SU-DHL-6 (cell line): ENCODE results near the gene SPTBN1.

Experiments used
- H2AFZ ChIP-seq: fragments of 200-600 bp; sonication (generic); 2 replicates; pipeline ENCODE4 v1.6.1; 2014; ENCODE audit warnings: low read depth, mild to moderate bottlenecking, moderate library complexity, mixed read lengths, antibody characterized with exemption, low read length; ENCODE audit not compliant: severe bottlenecking
- H3F3A ChIP-seq: fragments of 200-600 bp; shearing (Covaris generic); 2 replicates; pipeline ENCODE4 v1.6.0; 2016; ENCODE audit warnings: antibody characterized with exemption, mild to moderate bottlenecking; ENCODE audit not compliant: insufficient read depth
- H3K27ac ChIP-seq: fragments of 200-600 bp; sonication (generic); 2 replicates; pipeline ENCODE4 v1.5.1; 2016; ENCODE audit warnings: low read depth, mild to moderate bottlenecking, low read length, moderate library complexity, mixed read lengths
- H3K27me3 ChIP-seq: fragments of 200-600 bp; sonication (generic), shearing (Covaris generic); 2 replicates; pipeline ENCODE4 v1.6.0; 2014; ENCODE audit warnings: mild to moderate bottlenecking, low read length
- H3K36me3 ChIP-seq: fragments of 200-600 bp; sonication (generic); 2 replicates; pipeline ENCODE4 v1.6.1; 2014; ENCODE audit warnings: mild to moderate bottlenecking, low read length, mixed read lengths
- H3K4me2 ChIP-seq: fragments of 300-600, 200-600 bp; shearing (Covaris generic), sonication (generic); 2 replicates; pipeline ENCODE4 v1.6.0; 2014; ENCODE audit warnings: low read length, low read depth, mild to moderate bottlenecking; ENCODE audit not compliant: poor library complexity, severe bottlenecking
- H3K4me3 ChIP-seq: fragments of 200-600 bp; sonication (generic); 2 replicates; pipeline ENCODE4 v1.5.1; 2014; ENCODE audit warnings: antibody characterized with exemption, low read length, mild to moderate bottlenecking, mixed read lengths; ENCODE audit not compliant: insufficient read depth, poor library complexity, severe bottlenecking
- H3K79me2 ChIP-seq: fragments of 200-600 bp; sonication (generic); 2 replicates; pipeline ENCODE4 v1.6.1; 2014; ENCODE audit warnings: mild to moderate bottlenecking, low read length, moderate library complexity; ENCODE audit not compliant: insufficient read depth
- H3K9ac ChIP-seq: fragments of 200-600 bp; sonication (generic); 2 replicates; pipeline ENCODE4 v1.7.0; 2014; ENCODE audit warnings: mild to moderate bottlenecking, low read length
- H3K9me2 ChIP-seq: fragments of 200-600 bp; sonication (generic); replicated peaks from 2 replicates; pipeline ENCODE4 v1.6.1; 2014; ENCODE audit warnings: low read length; ENCODE audit not compliant: insufficient read depth
- H3K9me3 ChIP-seq: fragments of 200-600 bp; sonication (generic); 2 replicates; pipeline ENCODE4 v1.6.1; 2014; ENCODE audit warnings: low read length, mixed read lengths; ENCODE audit not compliant: insufficient read depth
- H4K20me1 ChIP-seq: fragments of 200-600 bp; sonication (generic); 2 replicates; pipeline ENCODE4 v1.6.1; 2014; ENCODE audit warnings: low read depth, mild to moderate bottlenecking, antibody characterized with exemption, low read length, moderate library complexity, mixed read lengths
- EZH2phosphoT487 ChIP-seq: fragments of 200-600 bp; sonication (generic), shearing (Covaris generic); conservative IDR thresholded peaks from 2 replicates; pipeline ENCODE4 v1.6.1; 2018; ENCODE audit warnings: mild to moderate bottlenecking, antibody characterized with exemption, low read length, moderate library complexity, mixed read lengths
- TF ChIP-seq, protein P1 (sequence below): fragments of 200-600 bp; sonication (generic); IDR thresholded peaks from one replicate; pipeline ENCODE4 v1.5.1; 2017; ENCODE audit warnings: antibody characterized with exemption, mild to moderate bottlenecking, low read length, moderate library complexity; ENCODE audit not compliant: insufficient read depth, poor library complexity, severe bottlenecking

The SPTBN1 gene

DNA sequence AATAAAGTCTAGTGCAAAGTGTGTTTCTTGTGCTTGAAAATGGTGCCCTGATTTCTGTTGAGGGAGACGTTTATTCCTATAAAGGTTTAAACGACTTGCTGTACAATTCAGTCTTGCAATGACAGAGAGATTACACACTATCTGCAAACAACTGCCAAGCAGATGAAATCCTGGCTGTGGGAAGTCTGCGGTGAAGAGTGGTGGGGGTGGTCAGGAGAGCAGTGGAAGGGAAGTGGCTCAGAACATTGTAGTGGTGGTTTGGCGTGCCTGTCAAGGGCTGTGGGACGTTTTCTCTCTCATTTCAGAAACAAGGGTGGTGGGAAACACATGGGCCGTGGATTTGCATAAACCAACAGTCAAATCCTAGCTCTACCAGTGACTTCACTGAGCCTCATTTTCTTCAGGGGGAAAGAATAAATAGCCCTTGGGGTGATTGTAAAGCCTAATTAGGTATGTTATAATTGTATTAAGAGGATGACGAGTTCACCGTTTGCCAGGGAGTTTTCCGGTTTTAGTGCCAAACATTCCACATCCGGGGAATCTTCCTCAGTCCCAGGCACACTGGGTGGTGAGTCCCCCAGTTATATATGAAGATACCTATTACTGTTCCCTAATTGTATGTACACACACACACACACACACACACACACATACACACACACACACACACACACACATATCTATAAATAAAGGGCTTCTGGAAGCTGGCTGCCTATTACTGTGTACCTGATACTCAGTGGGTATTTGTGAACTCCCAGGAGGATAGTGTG, 115.0 kb downstream of the SPTBN1 start:
- Histone ChIP-seq H3F3A (no peaks in the 10 kb centered on the region; the same call in 1 of the 2 replicates), H3K27ac (peak overlapping the region; percentile 41), H3K9me3 (no peaks in the 10 kb centered on the region), H3K9ac (no peak overlapping the region), H3K4me3 (no peak overlapping the region), H3K27me3 (no peaks in the 10 kb centered on the region), H3K36me3 (no peaks in the 10 kb centered on the region), H3K79me2 (0 out of 2 replicates have a peak, but pooled peaks cover 5% of the 10 kb centered on the region), H4K20me1 (no peaks in the 10 kb centered on the region), H2AFZ (no peak overlapping the region), H3K4me2 (peak overlapping the region; percentile 30), H3K9me2 (no peaks in the 10 kb centered on the region)
- TF ChIP-seq, protein P1, sequence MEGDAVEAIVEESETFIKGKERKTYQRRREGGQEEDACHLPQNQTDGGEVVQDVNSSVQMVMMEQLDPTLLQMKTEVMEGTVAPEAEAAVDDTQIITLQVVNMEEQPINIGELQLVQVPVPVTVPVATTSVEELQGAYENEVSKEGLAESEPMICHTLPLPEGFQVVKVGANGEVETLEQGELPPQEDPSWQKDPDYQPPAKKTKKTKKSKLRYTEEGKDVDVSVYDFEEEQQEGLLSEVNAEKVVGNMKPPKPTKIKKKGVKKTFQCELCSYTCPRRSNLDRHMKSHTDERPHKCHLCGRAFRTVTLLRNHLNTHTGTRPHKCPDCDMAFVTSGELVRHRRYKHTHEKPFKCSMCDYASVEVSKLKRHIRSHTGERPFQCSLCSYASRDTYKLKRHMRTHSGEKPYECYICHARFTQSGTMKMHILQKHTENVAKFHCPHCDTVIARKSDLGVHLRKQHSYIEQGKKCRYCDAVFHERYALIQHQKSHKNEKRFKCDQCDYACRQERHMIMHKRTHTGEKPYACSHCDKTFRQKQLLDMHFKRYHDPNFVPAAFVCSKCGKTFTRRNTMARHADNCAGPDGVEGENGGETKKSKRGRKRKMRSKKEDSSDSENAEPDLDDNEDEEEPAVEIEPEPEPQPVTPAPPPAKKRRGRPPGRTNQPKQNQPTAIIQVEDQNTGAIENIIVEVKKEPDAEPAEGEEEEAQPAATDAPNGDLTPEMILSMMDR = no peak
- TF ChIP-seq EZH2phosphoT487 = no peak

DNA sequence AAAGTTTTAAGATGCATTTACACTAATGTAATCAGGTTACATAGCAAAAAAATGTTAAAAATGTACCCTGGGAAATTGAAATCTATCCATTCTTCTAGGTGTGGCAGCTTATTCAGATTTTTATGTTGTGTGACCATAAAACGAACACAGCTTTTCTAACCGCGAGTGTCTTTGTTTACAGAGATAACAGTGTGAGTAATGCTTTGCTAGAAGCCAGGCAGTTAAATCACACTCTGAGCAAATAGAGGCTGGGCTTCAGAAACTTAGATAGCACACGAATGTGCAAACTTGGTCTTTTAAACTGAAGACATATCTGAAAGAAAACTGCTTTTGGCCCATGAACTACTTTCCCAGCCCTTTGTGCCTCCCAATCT, 116.1 kb downstream of the SPTBN1 start:
- Histone ChIP-seq H2AFZ (no peak overlapping the region), H3F3A (no peaks in the 10 kb centered on the region; the same call in 1 of the 2 replicates), H3K9me3 (no peaks in the 10 kb centered on the region), H3K9me2 (no peaks in the 10 kb centered on the region), H3K36me3 (no peaks in the 10 kb centered on the region), H3K4me3 (no peak overlapping the region), H3K79me2 (0 out of 2 replicates have a peak, but pooled peaks cover 5% of the 10 kb centered on the region), H3K4me2 (no peak overlapping the region), H3K27me3 (no peaks in the 10 kb centered on the region), H3K27ac (no peak overlapping the region), H4K20me1 (no peaks in the 10 kb centered on the region), H3K9ac (no peak overlapping the region)
- no peak for TF ChIP-seq EZH2phosphoT487
- TF ChIP-seq, protein P1 = no peak

DNA sequence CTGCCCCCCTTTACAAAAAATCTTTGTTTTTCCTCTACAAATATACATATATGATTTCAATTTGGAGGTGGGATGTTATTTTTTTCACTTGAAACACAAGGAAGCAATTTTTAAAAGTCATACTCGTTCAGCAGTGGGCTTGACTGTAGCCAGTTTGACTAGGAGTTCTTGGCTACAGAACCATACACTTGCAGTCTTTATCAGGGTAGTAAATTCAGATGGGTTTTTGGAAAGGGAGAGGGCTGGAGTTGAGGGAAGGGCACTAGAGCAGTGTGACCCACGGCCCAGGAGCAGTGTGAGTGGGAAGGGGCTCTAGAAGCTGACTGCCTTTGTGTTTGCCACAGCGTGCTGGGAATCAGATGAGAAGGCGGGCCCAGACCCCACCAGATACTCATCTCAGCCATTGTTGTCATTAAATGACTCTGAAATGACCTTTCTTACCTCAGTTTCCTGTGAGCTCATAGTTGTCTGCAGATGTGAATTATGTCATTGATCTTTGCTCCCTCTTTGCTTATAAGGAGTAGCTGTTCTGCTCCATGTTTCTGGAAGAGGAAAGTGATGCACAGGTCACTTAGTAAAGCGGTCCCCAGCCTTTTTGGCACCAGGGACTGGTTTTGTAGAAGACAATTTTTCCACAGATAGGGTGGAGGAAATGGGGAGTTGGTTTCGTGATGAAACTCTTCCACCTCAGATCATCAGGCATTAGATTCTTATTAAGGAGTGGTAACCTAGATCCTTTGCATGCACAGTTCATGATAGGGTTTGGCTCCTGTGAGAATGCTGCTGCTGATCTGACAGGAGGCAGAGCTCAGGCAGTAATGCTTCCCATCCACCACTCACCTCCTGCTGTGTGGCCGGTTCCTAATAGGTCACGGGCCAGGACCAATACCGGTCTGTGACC, 116.8 kb downstream of the SPTBN1 start:
- H3K4me2 ChIP-seq = no peak overlapping the region
- no peak overlapping the region for H3K27ac ChIP-seq
- no peaks in the 10 kb centered on the region for H3K27me3 ChIP-seq
- H3K79me2 ChIP-seq = 0 out of 2 replicates have a peak, but pooled peaks cover 5% of the 10 kb centered on the region
- no peak for TF ChIP-seq EZH2phosphoT487
- TF ChIP-seq, protein P1 = no peak
- no peaks in the 10 kb centered on the region for H3K9me2 ChIP-seq
- no peak overlapping the region for H2AFZ ChIP-seq
- H3K4me3 ChIP-seq = no peak overlapping the region
- H3K9ac ChIP-seq = no peak overlapping the region
- no peaks in the 10 kb centered on the region for H3K9me3 ChIP-seq
- no peaks in the 10 kb centered on the region; the same call in 1 of the 2 replicates for H3F3A ChIP-seq
- no peaks in the 10 kb centered on the region for H4K20me1 ChIP-seq
- H3K36me3 ChIP-seq = no peaks in the 10 kb centered on the region
